Omental fat pad (tissue), 4 donors: Measurements from ENCODE around the gene TEX13B. TPM values are rescaled to one million over a fixed set of nuclear protein-coding genes. Genes with fewer than 3 reads are reported as not detected.

Source experiments
- ATAC-seq: fragments of 150-250 bp; one replicate; pipeline ENCODE4 v1.9.1; 2016; ENCODE audit warnings: mild to moderate bottlenecking, moderate library complexity; ENCODE audit not compliant: low FRiP score
- DNase-seq: peaks from one replicate; pipeline ENCODE4 v3.0.0-alpha.2; 2019; ENCODE audit warnings: low spot score
- CTCF ChIP-seq, 3 donors: fragments of 450-650 bp; IDR thresholded peaks; one replicate each; pipeline ENCODE4 v1.5.1; 2016 to 2017; ENCODE audit warnings: antibody characterized with exemption in 3 of 3, mild to moderate bottlenecking in 3 of 3, moderate library complexity in 2 of 3
- total RNA-seq, 4 donors: library from RNA; depleted of rRNA; stranded (reverse); fragments of >200 nt; gene quantifications; one replicate each; pipeline ENCODE4 v1.1.0, GENCODE V29; 2016

TEX13B gene
- total RNA-seq, 4 donors from 2014 or later = not detected

GRCh38 chrX:108020631-108021030 is 38.5 kb upstream of the TEX13B start:
- TF ChIP-seq CTCF (IDR thresholded peaks at IDR 0.05) = no peak
- DNase-seq = no peak
- ATAC-seq = no peak

- ATAC-seq (no peak), DNase-seq (no peak)
- TF ChIP-seq CTCF (IDR thresholded peaks at IDR 0.05) = no peak
Observed at GRCh38 chrX:108019382-108019875, 37.3 kb upstream of the TEX13B start.

DNA sequence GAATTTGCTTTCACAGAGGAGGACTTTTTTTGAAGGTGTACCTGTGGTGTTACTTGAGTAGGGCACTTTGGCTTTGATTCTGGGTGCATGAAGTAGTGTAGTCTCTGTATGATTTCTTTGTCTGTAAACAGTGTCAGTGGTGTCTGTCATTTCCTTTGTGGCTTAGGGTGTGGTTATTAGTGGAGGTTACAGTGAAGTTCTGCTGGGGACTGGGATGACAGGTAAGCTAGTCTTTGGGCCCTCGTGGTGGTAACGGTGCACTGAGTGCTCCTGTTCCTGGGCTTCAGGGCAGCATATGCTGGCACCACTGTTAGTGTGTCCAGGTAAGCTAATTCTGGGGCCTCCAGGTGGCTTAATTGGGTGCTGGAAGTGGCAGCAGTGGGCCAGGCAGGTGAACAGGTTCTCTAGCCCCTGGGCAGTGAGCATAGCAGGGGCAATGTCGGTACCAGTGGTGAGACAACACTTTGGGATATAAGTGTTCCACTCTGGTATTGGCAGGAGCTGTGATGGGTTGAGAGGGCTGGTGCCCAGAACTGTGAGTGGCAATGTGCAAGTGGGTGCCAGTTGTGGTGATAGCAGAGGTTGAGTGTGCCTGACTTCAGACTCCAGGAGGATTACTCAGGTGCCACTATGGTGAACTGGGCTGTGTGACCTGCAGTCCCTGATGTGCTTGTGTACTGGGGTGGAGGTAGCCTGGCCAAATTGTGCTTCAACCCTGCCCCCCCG is 36.6 kb upstream of the TEX13B start:
- no peak for DNase-seq
- no peak for TF ChIP-seq CTCF (IDR thresholded peaks at IDR 0.05)
- ATAC-seq = no peak

GRCh38 chrX:108001218-108001814 is 19.1 kb upstream of the TEX13B start:
- DNase-seq (no peak), ATAC-seq (no peak)
- no peak for TF ChIP-seq CTCF (IDR thresholded peaks at IDR 0.05)

GRCh38 chrX:108000751-108001150 is 18.6 kb upstream of the TEX13B start:
- TF ChIP-seq CTCF (IDR thresholded peaks at IDR 0.05) = no peak
- ATAC-seq (no peak), DNase-seq (no peak)

DNA sequence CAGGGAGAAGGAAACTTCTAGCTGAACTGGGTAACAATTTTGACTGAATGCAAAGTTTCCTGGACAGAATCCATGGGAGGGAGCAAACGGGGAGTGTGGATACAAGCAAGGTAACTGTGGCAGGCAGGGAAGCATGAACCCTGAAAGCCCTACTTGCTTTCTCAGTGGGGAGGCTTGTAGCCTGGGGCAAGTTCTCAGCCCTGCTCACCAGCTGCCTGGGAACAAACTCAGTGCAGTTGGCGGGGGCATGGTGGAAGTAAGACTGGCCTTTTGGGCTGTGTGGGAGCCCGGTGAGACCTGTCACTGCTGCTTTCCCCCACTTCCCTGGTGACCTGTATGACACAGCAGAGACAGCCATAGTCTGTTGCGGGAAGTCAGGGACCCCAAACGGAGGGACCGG is 14.0 kb upstream of the TEX13B start:
- no peak for TF ChIP-seq CTCF (IDR thresholded peaks at IDR 0.05)
- ATAC-seq (no peak), DNase-seq (no peak)

GRCh38 chrX:107985033-107985432 is 2.9 kb upstream of the TEX13B start:
- TF ChIP-seq CTCF (IDR thresholded peaks at IDR 0.05) = no peak
- ATAC-seq (no peak), DNase-seq (no peak)
